Muscle of leg (tissue), 11 donors: Measurements from ENCODE around the gene SLC8A1. TPM values are rescaled to one million over a fixed set of nuclear protein-coding genes. Genes with fewer than 3 reads are reported as not detected.

Experiments
- DNase-seq: peaks from one replicate; pipeline ENCODE4 v3.0.0; 2013
- H3K27ac ChIP-seq: one replicate; pipeline ENCODE4 v1.5.1; 2013; ENCODE audit warnings: mild to moderate bottlenecking, low read length, control low read depth
- H3K27me3 ChIP-seq: one replicate; pipeline ENCODE4 v1.6.1; 2013; ENCODE audit warnings: low read length; ENCODE audit not compliant: control insufficient read depth, insufficient read depth
- H3K36me3 ChIP-seq: one replicate; pipeline ENCODE4 v1.6.1; 2013; ENCODE audit warnings: low read length; ENCODE audit not compliant: control insufficient read depth, insufficient read depth
- H3K4me1 ChIP-seq: one replicate; pipeline ENCODE4 v1.6.1; 2013; ENCODE audit warnings: low read length; ENCODE audit not compliant: control insufficient read depth, insufficient read depth
- H3K4me3 ChIP-seq: one replicate; pipeline ENCODE4 v1.5.1; 2013; ENCODE audit warnings: low read length, control low read depth
- H3K9me3 ChIP-seq: replicated peaks from 2 replicates; pipeline ENCODE4 v1.6.1; 2013; ENCODE audit warnings: low read depth, low read length; ENCODE audit not compliant: control insufficient read depth
- WGBS: methylation state at CpG from one replicate; pipeline ENCODE4 v1.1.5; 2013; ENCODE audit warnings: missing lambda C conversion rate; ENCODE audit not compliant: insufficient coverage; 5-methylcytosine and 5-hydroxymethylcytosine counted together
- polyA plus RNA-seq, 8 donors: library from polyadenylated mRNA; unstranded; fragments of 120-200 nt; gene quantifications; one replicate each; pipeline versions ENCODE4 v1.2.1 to v1.2.3, GENCODE V29; 2013; ENCODE audit warnings: inconsistent platforms in 1 of 8, low replicate concordance in 1 of 8; ENCODE audit not compliant: insufficient read length in 8 of 8, insufficient read depth in 1 of 8
- total RNA-seq: library from RNA; stranded (reverse); fragments of 120-200 nt; gene quantifications from one replicate; pipeline ENCODE4 v1.2.4, GENCODE V29; 2013

The SLC8A1 gene
- total and polyA plus RNA-seq, 9 donors = 4.9 to 36.8 (median 8.9) TPM

GRCh38 chr2:40430776-40431599 is 20.9 kb downstream of the SLC8A1 start:
- Histone ChIP-seq H3K36me3 (no peaks in the 10 kb centered on the region), H3K4me1 (peaks cover 3% of the 10 kb centered on the region), H3K27me3 (no peaks in the 10 kb centered on the region), H3K27ac (no peak overlapping the region), H3K4me3 (no peak overlapping the region), H3K9me3 (no peaks in the 10 kb centered on the region)
- DNase-seq = no peak
- 81% methylated on average over 3 of the region's 7 CpGs for WGBS

- Histone ChIP-seq H3K4me1 (peaks cover 3% of the 10 kb centered on the region), H3K4me3 (no peak overlapping the region), H3K36me3 (no peaks in the 10 kb centered on the region), H3K9me3 (no peaks in the 10 kb centered on the region), H3K27ac (no peak overlapping the region), H3K27me3 (no peaks in the 10 kb centered on the region)
- WGBS = 100% methylated on average over 1 of the region's 6 CpGs
- no peak for DNase-seq
Observed at GRCh38 chr2:40428439-40428838, 23.5 kb downstream of the SLC8A1 start.

GRCh38 chr2:40421631-40422297 is 30.1 kb downstream of the SLC8A1 start:
- WGBS = 76% methylated on average over 2 of the region's 5 CpGs
- no peaks in the 10 kb centered on the region for H3K9me3 ChIP-seq
- H3K27ac ChIP-seq = no peak overlapping the region
- H3K36me3 ChIP-seq = no peaks in the 10 kb centered on the region
- H3K27me3 ChIP-seq = no peaks in the 10 kb centered on the region
- no peaks in the 10 kb centered on the region for H3K4me1 ChIP-seq
- H3K4me3 ChIP-seq = no peak overlapping the region
- no peak for DNase-seq

- H3K27ac ChIP-seq = peak overlapping the region; percentile 26
- H3K9me3 ChIP-seq = no peaks in the 10 kb centered on the region
- no peaks in the 10 kb centered on the region for H3K36me3 ChIP-seq
- H3K27me3 ChIP-seq = no peaks in the 10 kb centered on the region
- H3K4me1 ChIP-seq = no peaks in the 10 kb centered on the region
- H3K4me3 ChIP-seq = no peak overlapping the region
- WGBS = no CpG with 5 or more reads among the region's 3 CpGs
- no peak for DNase-seq
Observed at GRCh38 chr2:40420478-40420877, 31.4 kb downstream of the SLC8A1 start.

GRCh38 chr2:40419364-40419762 is 32.5 kb downstream of the SLC8A1 start:
- no peak for DNase-seq
- Histone ChIP-seq H3K4me3 (no peak overlapping the region), H3K27ac (no peak overlapping the region), H3K27me3 (no peaks in the 10 kb centered on the region), H3K9me3 (no peaks in the 10 kb centered on the region), H3K36me3 (no peaks in the 10 kb centered on the region), H3K4me1 (no peaks in the 10 kb centered on the region)
- 67% methylated on average over 1 of the region's 2 CpGs for WGBS

GRCh38 chr2:40418614-40419363 is 33.1 kb downstream of the SLC8A1 start:
- no peak overlapping the region for H3K27ac ChIP-seq
- H3K27me3 ChIP-seq = no peaks in the 10 kb centered on the region
- no peak overlapping the region for H3K4me3 ChIP-seq
- no peak for DNase-seq
- no peaks in the 10 kb centered on the region for H3K4me1 ChIP-seq
- H3K36me3 ChIP-seq = no peaks in the 10 kb centered on the region
- no CpG with 5 or more reads among the region's 5 CpGs for whole genome bisulfite sequencing
- no peaks in the 10 kb centered on the region for H3K9me3 ChIP-seq

GRCh38 chr2:40416486-40416885 is 35.4 kb downstream of the SLC8A1 start:
- H3K27me3 ChIP-seq = no peaks in the 10 kb centered on the region
- H3K27ac ChIP-seq = no peak overlapping the region
- no peaks in the 10 kb centered on the region for H3K4me1 ChIP-seq
- H3K4me3 ChIP-seq = no peak overlapping the region
- H3K36me3 ChIP-seq = no peaks in the 10 kb centered on the region
- WGBS = 100% methylated on average over 1 of the region's 1 CpG
- no peak for DNase-seq
- no peaks in the 10 kb centered on the region for H3K9me3 ChIP-seq

GRCh38 chr2:40415391-40415790 is 36.5 kb downstream of the SLC8A1 start:
- DNase-seq = no peak
- no CpG with 5 or more reads among the region's 2 CpGs for WGBS
- no peaks in the 10 kb centered on the region for H3K4me1 ChIP-seq

GRCh38 chr2:40412456-40412855 is 39.4 kb downstream of the SLC8A1 start:
- H3K36me3 ChIP-seq = no peaks in the 10 kb centered on the region
- no peaks in the 10 kb centered on the region for H3K9me3 ChIP-seq
- no peaks in the 10 kb centered on the region for H3K27me3 ChIP-seq
- H3K4me1 ChIP-seq = no peaks in the 10 kb centered on the region
- WGBS = no CpG with 5 or more reads among the region's 1 CpG
- H3K4me3 ChIP-seq = no peak overlapping the region
- DNase-seq = no peak
- no peak overlapping the region for H3K27ac ChIP-seq

More at GRCh38 chr2:40415391-40415790, 36.5 kb downstream of the SLC8A1 start:
- H3K36me3 ChIP-seq = no peaks in the 10 kb centered on the region
- no peaks in the 10 kb centered on the region for H3K9me3 ChIP-seq
- H3K27ac ChIP-seq = no peak overlapping the region
- no peak overlapping the region for H3K4me3 ChIP-seq
- H3K27me3 ChIP-seq = no peaks in the 10 kb centered on the region

- H3K9me3 ChIP-seq = no peaks in the 10 kb centered on the region
- H3K27me3 ChIP-seq = no peaks in the 10 kb centered on the region
- no CpG with 5 or more reads among the region's 1 CpG for WGBS
- H3K4me1 ChIP-seq = no peaks in the 10 kb centered on the region
- no peaks in the 10 kb centered on the region for H3K36me3 ChIP-seq
- no peak for DNase-seq
- H3K27ac ChIP-seq = no peak overlapping the region
- H3K4me3 ChIP-seq = no peak overlapping the region
Observed at GRCh38 chr2:40410695-40411094, 41.2 kb downstream of the SLC8A1 start.
